Frontal cortex (tissue), 4 donors: ENCODE measurements around the gene MRPS27. TPM values are rescaled to one million over a fixed set of nuclear protein-coding genes. Genes with fewer than 3 reads are reported as not detected.
"Not testable (repeated sequence)": the region's sequence is repeated elsewhere in the genome, so short reads cannot be mapped to it uniquely, and the experiment has no call there.

Experiments used
- DNase-seq, 2 donors: peaks; one replicate each; pipeline ENCODE4 v3.0.0; 2012; ENCODE audit warnings: low spot score in 2 of 2
- FAIRE-seq: peaks from 2 replicates; lab custom pipeline; 2012; peaks lifted over from hg19 to GRCh38; lab: Jason Lieb, UNC
- small RNA-seq: library from RNA; depleted of rRNA; stranded (forward); fragments of <200 nt; gene quantifications from one replicate; pipeline ENCODE3, GENCODE V24; 2014
- total RNA-seq: library from RNA; depleted of rRNA; stranded (reverse); fragments of >200 nt; gene quantifications from one replicate; pipeline ENCODE4 v1.2.3, GENCODE V29; 2014
- donor health status: control.
- donor health status: control.
- donor health status: control.

MRPS27 gene
- total RNA-seq, 1 donor from 2014 or later, result 69.3 TPM

GRCh38 chr5:72184408-72184807 is 135.6 kb downstream of the MRPS27 start:
- DNase-seq (no peak), FAIRE-seq (no peak)

- FAIRE-seq (no peak), DNase-seq (no peak)
Measured at GRCh38 chr5:72183101-72183520, 136.9 kb downstream of the MRPS27 start.

- DNase-seq (no peak), FAIRE-seq (no peak)
Measured at GRCh38 chr5:72182686-72183085, 137.4 kb downstream of the MRPS27 start.

GRCh38 chr5:72180925-72181324 is 139.1 kb downstream of the MRPS27 start:
- no peak for FAIRE-seq

GRCh38 chr5:72179816-72180440 is 140.1 kb downstream of the MRPS27 start:
- no peak for DNase-seq
- FAIRE-seq, result no peak

More at GRCh38 chr5:72180925-72181324, 139.1 kb downstream of the MRPS27 start:
- DNase-seq, result no peak

- DNase-seq, result no peak
- no peak for FAIRE-seq
Measured at GRCh38 chr5:72179028-72179815, 140.8 kb downstream of the MRPS27 start.

- no peak for DNase-seq
- no peak for FAIRE-seq
Measured at GRCh38 chr5:72177538-72177937, 142.5 kb downstream of the MRPS27 start.

- no peak for FAIRE-seq
- DNase-seq, result no peak
Measured at GRCh38 chr5:72172786-72173185, 147.3 kb downstream of the MRPS27 start.

GRCh38 chr5:72171667-72172066 is 148.4 kb downstream of the MRPS27 start:
- no peak for FAIRE-seq

GRCh38 chr5:72171181-72171580 is 148.9 kb downstream of the MRPS27 start:
- not testable (repeated sequence) for DNase-seq, FAIRE-seq

More at GRCh38 chr5:72171667-72172066, 148.4 kb downstream of the MRPS27 start:
- no peak for DNase-seq

GRCh38 chr5:72170101-72170500 is 149.9 kb downstream of the MRPS27 start:
- DNase-seq (no peak), FAIRE-seq (no peak)

Small RNA genes within 50 kb of the gene (small RNA-seq; reads per million reads assigned to genes)
- gene MIR4803, result 0.18 reads per million
- not detected for gene RN7SL153P

Other genes with a start within 250 kb of the MRPS27 start
- 490 TPM for gene MAP1B, start 212.8 kb downstream of the MRPS27 start, total RNA-seq
- gene PTCD2, start 133 bp upstream of the MRPS27 start, total RNA-seq, result 4.9 TPM
- 0.82 TPM for gene ZNF366, start 187.2 kb upstream of the MRPS27 start, total RNA-seq